Measurements from ENCODE around the gene RPS6KA4. TPM values are rescaled to one million over a fixed set of nuclear protein-coding genes. Genes with fewer than 3 reads are reported as not detected.

RPS6KA4 gene
- total RNA-seq, 4 donors from 2014 or later, result 2.4 to 37.4 (median 29.3) TPM

DNA sequence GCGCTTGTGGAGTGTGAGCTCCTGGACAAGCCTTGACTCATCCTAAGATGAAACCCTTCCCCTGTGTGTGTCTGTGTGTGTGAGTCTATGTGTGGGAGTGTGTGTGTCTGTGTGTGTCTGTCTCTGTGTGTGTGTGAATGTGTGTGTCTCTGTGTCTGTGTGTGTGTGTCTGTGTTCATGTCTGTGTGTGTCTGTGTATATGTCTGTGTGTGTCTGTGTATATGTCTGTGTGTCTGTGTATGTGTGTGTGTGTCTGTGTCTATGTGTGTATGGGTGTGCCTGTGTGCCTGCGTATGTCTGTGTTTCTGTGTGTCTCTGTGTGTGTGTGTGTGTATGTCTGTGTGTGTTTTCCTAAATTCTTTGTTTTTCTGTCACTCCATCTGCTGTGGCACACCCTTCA is 48.7 kb downstream of the RPS6KA4 start:
- DNase-seq, result no peak
- Histone ChIP-seq H3K27me3 (no peaks in the 10 kb centered on the region), H3K4me3 (no peak overlapping the region), H3K4me1 (peaks cover 0 to 13% of the 10 kb centered on the region in 2 donors), H3K27ac (no peak overlapping the region), H3K36me3 (no peaks in the 10 kb centered on the region), H3K9me3 (no peaks in the 10 kb centered on the region)
- TF ChIP-seq POLR2A (IDR thresholded peaks at IDR 0.05), result no peak
- TF ChIP-seq, protein P1, sequence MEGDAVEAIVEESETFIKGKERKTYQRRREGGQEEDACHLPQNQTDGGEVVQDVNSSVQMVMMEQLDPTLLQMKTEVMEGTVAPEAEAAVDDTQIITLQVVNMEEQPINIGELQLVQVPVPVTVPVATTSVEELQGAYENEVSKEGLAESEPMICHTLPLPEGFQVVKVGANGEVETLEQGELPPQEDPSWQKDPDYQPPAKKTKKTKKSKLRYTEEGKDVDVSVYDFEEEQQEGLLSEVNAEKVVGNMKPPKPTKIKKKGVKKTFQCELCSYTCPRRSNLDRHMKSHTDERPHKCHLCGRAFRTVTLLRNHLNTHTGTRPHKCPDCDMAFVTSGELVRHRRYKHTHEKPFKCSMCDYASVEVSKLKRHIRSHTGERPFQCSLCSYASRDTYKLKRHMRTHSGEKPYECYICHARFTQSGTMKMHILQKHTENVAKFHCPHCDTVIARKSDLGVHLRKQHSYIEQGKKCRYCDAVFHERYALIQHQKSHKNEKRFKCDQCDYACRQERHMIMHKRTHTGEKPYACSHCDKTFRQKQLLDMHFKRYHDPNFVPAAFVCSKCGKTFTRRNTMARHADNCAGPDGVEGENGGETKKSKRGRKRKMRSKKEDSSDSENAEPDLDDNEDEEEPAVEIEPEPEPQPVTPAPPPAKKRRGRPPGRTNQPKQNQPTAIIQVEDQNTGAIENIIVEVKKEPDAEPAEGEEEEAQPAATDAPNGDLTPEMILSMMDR (IDR thresholded peaks at IDR 0.05), result no peak
- intact Hi-C loops (cut with DNase I; ENCODE audit: low total_unique reads), result no loop called here

DNA sequence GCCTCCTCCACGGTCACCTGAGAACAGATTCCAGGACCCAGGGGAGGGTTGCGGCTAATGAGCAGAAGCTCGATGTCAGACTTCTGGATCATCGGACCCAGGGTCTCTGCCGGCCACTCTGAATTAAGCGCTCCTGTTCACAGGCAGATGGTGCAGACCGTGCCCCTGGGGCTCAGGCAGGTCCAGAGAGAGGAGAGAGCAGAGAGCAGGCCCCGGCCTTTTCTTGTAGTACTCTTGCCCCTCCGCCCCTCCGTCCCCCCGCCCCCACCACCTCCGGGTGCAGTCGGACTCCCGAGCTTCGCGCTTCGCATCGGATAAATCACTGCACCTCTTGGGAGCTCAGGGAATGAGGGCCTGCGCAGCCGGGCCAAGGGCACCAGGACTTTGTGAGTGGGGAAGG is 50.3 kb downstream of the RPS6KA4 start:
- DNase-seq, result no peak
- Histone ChIP-seq H3K4me1 (peaks cover 0 to 13% of the 10 kb centered on the region in 2 donors), H3K27me3 (no peaks in the 10 kb centered on the region), H3K4me3 (no peak overlapping the region), H3K36me3 (no peaks in the 10 kb centered on the region), H3K9me3 (no peaks in the 10 kb centered on the region), H3K27ac (peak overlapping the region; percentile 48 to 50)
- intact Hi-C loops (cut with DNase I; ENCODE audit: low total_unique reads), result no loop called here
- no peak for TF ChIP-seq POLR2A (IDR thresholded peaks at IDR 0.05)
- TF ChIP-seq, protein P1 (IDR thresholded peaks at IDR 0.05), result no peak

DNA sequence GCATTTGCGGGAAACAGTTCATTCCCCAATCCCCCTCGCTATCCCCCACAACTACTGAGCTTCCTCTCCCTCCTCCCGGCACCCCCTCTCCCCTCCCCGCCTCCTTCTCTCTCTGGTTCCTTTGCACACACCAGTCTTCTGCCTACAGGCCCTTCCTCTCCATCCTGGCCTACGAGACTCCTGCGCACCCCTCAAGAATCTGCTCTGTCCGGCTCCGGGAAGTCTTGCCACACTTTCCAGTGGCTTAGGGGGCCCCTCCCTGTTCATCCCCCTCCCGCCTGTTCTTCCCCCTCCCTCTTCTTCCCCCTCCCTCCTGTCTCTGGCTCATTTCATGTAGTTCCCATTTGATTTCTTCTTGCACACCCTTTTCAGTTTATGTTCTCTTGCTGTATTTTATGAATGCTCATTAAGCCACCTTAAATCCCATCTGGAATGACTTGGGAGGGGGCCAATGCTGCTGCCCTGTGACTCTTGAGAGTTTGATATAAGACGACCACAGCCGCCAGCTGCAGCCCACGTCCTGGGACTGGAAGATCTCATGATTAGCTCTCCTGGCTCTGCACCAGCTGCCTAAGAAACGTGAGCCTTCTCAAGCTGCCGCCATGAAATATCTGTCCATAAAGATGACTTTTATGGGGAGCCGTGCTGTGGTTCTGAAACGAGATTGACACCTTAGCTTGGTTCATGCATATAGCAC is 50.9 kb downstream of the RPS6KA4 start:
- H3K4me3 ChIP-seq, result no peak overlapping the region
- H3K27me3 ChIP-seq, result no peaks in the 10 kb centered on the region
- H3K9me3 ChIP-seq, result no peaks in the 10 kb centered on the region
- peak overlapping the region; percentile 48 to 50 for H3K27ac ChIP-seq
- peak; percentile 62 to 87 for DNase-seq
- TF ChIP-seq POLR2A (IDR thresholded peaks at IDR 0.05), result no peak
- TF ChIP-seq, protein P1 (IDR thresholded peaks at IDR 0.05), result no peak
- intact Hi-C loops (cut with DNase I; ENCODE audit: low total_unique reads), result no loop called here
- peaks cover 0 to 13% of the 10 kb centered on the region in 2 donors for H3K4me1 ChIP-seq
- H3K36me3 ChIP-seq, result no peaks in the 10 kb centered on the region

DNA sequence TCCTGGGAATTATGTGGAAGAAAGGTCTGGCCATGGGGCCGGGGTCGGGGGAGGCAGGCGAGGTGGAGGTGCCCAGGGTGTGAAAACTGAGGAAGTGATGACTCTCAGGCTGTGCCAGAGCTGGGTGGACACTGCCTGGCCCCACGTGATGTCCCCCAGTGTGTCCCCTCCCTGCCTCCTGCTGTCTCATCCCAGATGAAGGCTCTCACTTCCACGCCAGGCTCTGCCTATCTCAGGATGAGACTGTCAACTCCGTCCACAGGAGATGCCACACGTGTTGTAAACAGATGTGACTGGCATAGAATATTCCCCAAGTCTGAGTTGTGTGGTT is 51.4 kb downstream of the RPS6KA4 start:
- Histone ChIP-seq H3K27me3 (no peaks in the 10 kb centered on the region), H3K4me3 (no peak overlapping the region), H3K4me1 (peaks cover 0 to 13% of the 10 kb centered on the region in 2 donors), H3K36me3 (no peaks in the 10 kb centered on the region), H3K9me3 (no peaks in the 10 kb centered on the region), H3K27ac (peak overlapping the region; percentile 48 to 50)
- TF ChIP-seq, protein P1 (IDR thresholded peaks at IDR 0.05), result no peak
- no peak for TF ChIP-seq POLR2A (IDR thresholded peaks at IDR 0.05)
- DNase-seq, result no peak
- intact Hi-C loops (cut with DNase I; ENCODE audit: low total_unique reads), result no loop called here

DNA sequence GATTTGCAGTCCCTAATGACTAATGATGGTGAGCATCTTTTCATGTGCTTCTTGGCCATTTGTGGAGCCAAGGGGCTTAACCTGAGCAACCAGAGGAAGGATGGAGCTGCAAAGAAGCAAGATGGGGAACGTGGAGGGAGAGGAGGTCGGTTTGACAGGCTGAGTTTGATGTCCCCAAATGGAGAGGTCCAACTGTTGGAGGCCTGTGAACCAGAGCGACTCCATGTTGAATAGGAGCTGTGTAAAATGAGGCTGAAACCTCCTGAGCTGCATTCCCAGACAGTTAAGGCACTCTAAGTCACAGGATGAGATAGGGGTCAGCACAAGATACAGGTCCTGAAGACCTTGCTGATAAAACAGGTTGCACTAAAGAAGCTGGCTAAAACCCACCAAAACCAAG is 54.5 kb downstream of the RPS6KA4 start:
- Histone ChIP-seq H3K4me1 (peaks cover 0 to 8% of the 10 kb centered on the region in 2 donors), H3K4me3 (no peak overlapping the region), H3K27ac (no peak overlapping the region), H3K9me3 (no peaks in the 10 kb centered on the region), H3K36me3 (no peaks in the 10 kb centered on the region), H3K27me3 (no peaks in the 10 kb centered on the region)
- TF ChIP-seq POLR2A (IDR thresholded peaks at IDR 0.05), result no peak
- TF ChIP-seq, protein P1 (IDR thresholded peaks at IDR 0.05), result no peak
- intact Hi-C loops (cut with DNase I; ENCODE audit: low total_unique reads), result no loop called here
- no peak for DNase-seq

Data from uterus (tissue), 4 donors.